ENCODE data around the gene TAF15.

TAF15 gene

GRCh38 chr17:35808962-35809854 is at the start of gene TAF15:
Gene TAF15 (plus strand): TSS chr17:35809484. CDS start chr17:35809570, 86 bp downstream.
- peak; percentile 93 for DNase-seq (ENCODE audit: low read depth, low spot score)

GRCh38 chr17:35760587-35760986 is 48.7 kb upstream of the TAF15 start, which contains the start of gene C17orf50:
Gene C17orf50 (plus strand): TSS chr17:35760887. CDS start chr17:35760942, 55 bp downstream.
- no peak for DNase-seq (ENCODE audit: low read depth, low spot score)

- no peak for DNase-seq (ENCODE audit: low read depth, low spot score)
These were observed 47.7 kb upstream of the TAF15 start for GRCh38 chr17:35761601-35762000.

- DNase-seq (ENCODE audit: low read depth, low spot score): no peak
These were observed 45.5 kb upstream of the TAF15 start for GRCh38 chr17:35763767-35764122.

- peak; percentile 59 for DNase-seq (ENCODE audit: low read depth, low spot score)
These were observed 44.9 kb upstream of the TAF15 start for GRCh38 chr17:35764123-35764991.

GRCh38 chr17:35765086-35765710 is 44.1 kb upstream of the TAF15 start:
- no peak for DNase-seq (ENCODE audit: low read depth, low spot score)

GRCh38 chr17:35765756-35766488 is 43.4 kb upstream of the TAF15 start:
- DNase-seq (ENCODE audit: low read depth, low spot score): no peak

- DNase-seq (ENCODE audit: low read depth, low spot score): no peak
These were observed 42.8 kb upstream of the TAF15 start for GRCh38 chr17:35766489-35766877.

- no peak for DNase-seq (ENCODE audit: low read depth, low spot score)
These were observed 42.3 kb upstream of the TAF15 start for GRCh38 chr17:35766903-35767510.

- DNase-seq (ENCODE audit: low read depth, low spot score): no peak
These were observed 40.5 kb upstream of the TAF15 start for GRCh38 chr17:35768797-35769196.

GRCh38 chr17:35769895-35770486 is 39.3 kb upstream of the TAF15 start:
- no peak for DNase-seq (ENCODE audit: low read depth, low spot score)

- DNase-seq (ENCODE audit: low read depth, low spot score): no peak
These were observed 36.2 kb upstream of the TAF15 start for GRCh38 chr17:35773129-35773528.

- no peak for DNase-seq (ENCODE audit: low read depth, low spot score)
These were observed 35.4 kb upstream of the TAF15 start for GRCh38 chr17:35773679-35774425.

- DNase-seq (ENCODE audit: low read depth, low spot score): no peak
These were observed 34.8 kb upstream of the TAF15 start for GRCh38 chr17:35774499-35774898.

- DNase-seq (ENCODE audit: low read depth, low spot score): no peak
These were observed 34.2 kb upstream of the TAF15 start for GRCh38 chr17:35775039-35775438.

GRCh38 chr17:35775583-35775982 is 33.7 kb upstream of the TAF15 start:
- no peak for DNase-seq (ENCODE audit: low read depth, low spot score)

- no peak for DNase-seq (ENCODE audit: low read depth, low spot score)
These were observed 30.6 kb upstream of the TAF15 start for GRCh38 chr17:35778641-35779196.

- DNase-seq (ENCODE audit: low read depth, low spot score): no peak
These were observed 28.3 kb upstream of the TAF15 start for GRCh38 chr17:35780950-35781349.

- no peak for DNase-seq (ENCODE audit: low read depth, low spot score)
These were observed 24.4 kb upstream of the TAF15 start for GRCh38 chr17:35784895-35785294.
